Measurements from ENCODE around the gene NTM. TPM values are rescaled to one million over a fixed set of nuclear protein-coding genes. Genes with fewer than 3 reads are reported as not detected.

NTM gene
- total RNA-seq, 3 donors from 2014 or later = 0.66 to 9.0 (median 1.0) TPM

DNA sequence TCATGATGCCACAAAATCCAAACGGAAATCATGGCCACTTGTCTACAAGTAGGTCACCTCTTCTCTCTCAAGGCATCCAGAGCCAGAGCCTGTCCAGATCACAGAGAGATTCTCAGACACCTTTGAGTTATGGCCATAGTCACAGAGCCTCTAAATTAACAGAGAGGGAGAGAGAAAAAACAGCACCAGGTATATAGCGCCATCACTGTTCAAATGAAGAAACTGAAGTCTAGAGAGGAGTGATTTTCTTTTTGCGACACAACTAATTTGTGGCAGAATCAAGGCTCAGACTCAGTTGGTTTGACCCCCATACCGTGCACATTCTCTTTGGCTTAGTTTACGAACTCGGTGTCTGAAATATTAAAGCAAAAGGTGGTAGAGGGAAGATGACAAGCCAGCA is 512.9 kb downstream of the NTM start:
- no peak overlapping the region for H3K27ac ChIP-seq
- H3K27me3 ChIP-seq = no peaks in the 10 kb centered on the region
- no peaks in the 10 kb centered on the region for H3K9me3 ChIP-seq
- TF ChIP-seq, protein P1, sequence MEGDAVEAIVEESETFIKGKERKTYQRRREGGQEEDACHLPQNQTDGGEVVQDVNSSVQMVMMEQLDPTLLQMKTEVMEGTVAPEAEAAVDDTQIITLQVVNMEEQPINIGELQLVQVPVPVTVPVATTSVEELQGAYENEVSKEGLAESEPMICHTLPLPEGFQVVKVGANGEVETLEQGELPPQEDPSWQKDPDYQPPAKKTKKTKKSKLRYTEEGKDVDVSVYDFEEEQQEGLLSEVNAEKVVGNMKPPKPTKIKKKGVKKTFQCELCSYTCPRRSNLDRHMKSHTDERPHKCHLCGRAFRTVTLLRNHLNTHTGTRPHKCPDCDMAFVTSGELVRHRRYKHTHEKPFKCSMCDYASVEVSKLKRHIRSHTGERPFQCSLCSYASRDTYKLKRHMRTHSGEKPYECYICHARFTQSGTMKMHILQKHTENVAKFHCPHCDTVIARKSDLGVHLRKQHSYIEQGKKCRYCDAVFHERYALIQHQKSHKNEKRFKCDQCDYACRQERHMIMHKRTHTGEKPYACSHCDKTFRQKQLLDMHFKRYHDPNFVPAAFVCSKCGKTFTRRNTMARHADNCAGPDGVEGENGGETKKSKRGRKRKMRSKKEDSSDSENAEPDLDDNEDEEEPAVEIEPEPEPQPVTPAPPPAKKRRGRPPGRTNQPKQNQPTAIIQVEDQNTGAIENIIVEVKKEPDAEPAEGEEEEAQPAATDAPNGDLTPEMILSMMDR (IDR thresholded peaks at IDR 0.05) = no peak
- no peak for TF ChIP-seq POLR2AphosphoS5 (IDR thresholded peaks at IDR 0.05)
- TF ChIP-seq POLR2A (IDR thresholded peaks at IDR 0.05) = no peak
- intact Hi-C loops (cut with DNase I; ENCODE audit: low total_unique reads) = no loop called here
- no peaks in the 10 kb centered on the region for H3K36me3 ChIP-seq
- no peaks in the 10 kb centered on the region for H3K4me1 ChIP-seq
- no peak overlapping the region for H3K4me3 ChIP-seq
- DNase-seq (ENCODE audit: low spot score in 2 of 2) = no peak

DNA sequence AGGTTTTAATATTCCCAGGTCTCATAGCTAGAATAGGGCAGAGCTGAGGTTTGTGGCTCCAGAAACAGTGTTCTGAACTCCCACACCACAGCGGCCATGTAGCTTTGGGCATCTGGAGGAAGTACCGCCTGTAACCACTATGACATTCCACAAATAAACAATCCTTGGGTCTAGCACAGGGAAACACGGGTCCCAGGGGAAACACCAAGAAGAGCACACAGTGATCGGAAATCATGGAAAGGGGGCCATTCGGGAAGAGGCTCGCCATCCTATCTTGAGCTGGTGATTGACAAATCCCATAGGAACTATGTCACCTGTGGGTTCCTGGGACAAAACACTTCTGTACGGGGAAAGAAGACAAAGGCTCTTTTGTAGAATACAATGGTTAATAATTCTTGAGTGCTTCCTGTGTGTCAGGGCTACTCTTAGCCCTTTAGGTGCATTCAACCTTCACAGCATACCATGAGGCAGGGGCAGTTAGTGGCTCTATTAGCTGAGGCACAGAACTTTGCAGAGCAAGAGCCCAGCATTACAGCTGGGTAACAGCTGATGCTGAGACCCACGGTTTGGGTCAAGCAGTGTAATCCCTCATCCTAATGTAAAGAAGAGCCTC is 514.2 kb downstream of the NTM start:
- DNase-seq (ENCODE audit: low spot score in 2 of 2) = no peak
- intact Hi-C loops (cut with DNase I; ENCODE audit: low total_unique reads) = no loop called here

DNA sequence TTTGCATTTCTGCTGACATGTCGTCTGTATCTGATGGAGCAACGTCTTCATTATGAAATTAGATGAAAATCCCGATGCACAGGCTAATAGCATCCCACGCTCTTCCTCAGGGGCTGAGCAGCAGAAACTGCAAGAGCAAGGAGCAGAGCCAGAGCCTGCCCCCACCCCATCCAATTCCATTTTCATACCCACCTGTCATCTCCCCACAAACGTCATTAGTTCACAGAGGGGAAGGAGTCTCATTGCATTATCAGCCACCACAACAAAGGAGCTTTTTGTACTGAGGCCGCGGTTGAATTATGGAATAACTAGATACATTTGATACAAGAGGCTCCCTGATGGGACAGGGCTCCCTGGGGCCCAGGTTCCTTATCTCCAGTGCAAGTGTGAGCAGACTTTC is 515.0 kb downstream of the NTM start:
- Histone ChIP-seq H3K27ac (no peak overlapping the region), H3K4me1 (no peaks in the 10 kb centered on the region), H3K9me3 (no peaks in the 10 kb centered on the region), H3K27me3 (no peaks in the 10 kb centered on the region), H3K36me3 (no peaks in the 10 kb centered on the region), H3K4me3 (no peak overlapping the region)
- TF ChIP-seq, protein P1 (IDR thresholded peaks at IDR 0.05) = no peak
- TF ChIP-seq POLR2A (IDR thresholded peaks at IDR 0.05) = no peak
- no peak for TF ChIP-seq POLR2AphosphoS5 (IDR thresholded peaks at IDR 0.05)
- DNase-seq (ENCODE audit: low spot score in 2 of 2) = no peak
- intact Hi-C loops (cut with DNase I; ENCODE audit: low total_unique reads) = no loop called here

More for the DNA sequence above, 514.2 kb downstream of the NTM start:
- Histone ChIP-seq H3K9me3 (no peaks in the 10 kb centered on the region), H3K4me3 (no peak overlapping the region), H3K27me3 (no peaks in the 10 kb centered on the region), H3K27ac (no peak overlapping the region), H3K4me1 (no peaks in the 10 kb centered on the region), H3K36me3 (no peaks in the 10 kb centered on the region)
- TF ChIP-seq, protein P1 (IDR thresholded peaks at IDR 0.05) = no peak
- TF ChIP-seq POLR2AphosphoS5 (IDR thresholded peaks at IDR 0.05) = no peak
- TF ChIP-seq POLR2A (IDR thresholded peaks at IDR 0.05) = no peak

DNA sequence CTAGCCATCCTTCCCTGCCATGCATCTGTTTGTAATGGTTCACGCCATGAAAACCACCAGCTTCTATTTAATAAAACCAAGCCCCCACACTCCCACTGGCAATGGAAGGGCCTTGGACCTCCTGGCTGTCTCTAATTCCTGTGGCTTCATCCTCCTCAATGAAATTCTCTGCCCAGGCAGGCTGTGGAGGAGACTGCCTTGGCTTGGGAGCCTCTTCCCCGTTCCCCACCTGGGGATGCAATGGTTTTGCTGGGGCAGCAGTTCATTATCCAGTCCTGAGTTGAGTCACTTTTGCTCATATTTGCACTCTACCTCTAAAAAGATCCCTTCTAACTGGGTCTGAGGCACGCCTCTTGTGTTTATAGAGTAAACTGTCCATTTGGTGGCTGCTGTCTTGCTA is 515.8 kb downstream of the NTM start:
- no peaks in the 10 kb centered on the region for H3K27me3 ChIP-seq
- DNase-seq (ENCODE audit: low spot score in 2 of 2) = no peak
- H3K9me3 ChIP-seq = no peaks in the 10 kb centered on the region
- no peaks in the 10 kb centered on the region for H3K36me3 ChIP-seq
- H3K4me3 ChIP-seq = no peak overlapping the region
- intact Hi-C loops (cut with DNase I; ENCODE audit: low total_unique reads) = no loop called here
- TF ChIP-seq, protein P1 (IDR thresholded peaks at IDR 0.05) = no peak
- TF ChIP-seq POLR2AphosphoS5 (IDR thresholded peaks at IDR 0.05) = no peak
- TF ChIP-seq POLR2A (IDR thresholded peaks at IDR 0.05) = no peak
- no peaks in the 10 kb centered on the region for H3K4me1 ChIP-seq
- H3K27ac ChIP-seq = no peak overlapping the region

DNA sequence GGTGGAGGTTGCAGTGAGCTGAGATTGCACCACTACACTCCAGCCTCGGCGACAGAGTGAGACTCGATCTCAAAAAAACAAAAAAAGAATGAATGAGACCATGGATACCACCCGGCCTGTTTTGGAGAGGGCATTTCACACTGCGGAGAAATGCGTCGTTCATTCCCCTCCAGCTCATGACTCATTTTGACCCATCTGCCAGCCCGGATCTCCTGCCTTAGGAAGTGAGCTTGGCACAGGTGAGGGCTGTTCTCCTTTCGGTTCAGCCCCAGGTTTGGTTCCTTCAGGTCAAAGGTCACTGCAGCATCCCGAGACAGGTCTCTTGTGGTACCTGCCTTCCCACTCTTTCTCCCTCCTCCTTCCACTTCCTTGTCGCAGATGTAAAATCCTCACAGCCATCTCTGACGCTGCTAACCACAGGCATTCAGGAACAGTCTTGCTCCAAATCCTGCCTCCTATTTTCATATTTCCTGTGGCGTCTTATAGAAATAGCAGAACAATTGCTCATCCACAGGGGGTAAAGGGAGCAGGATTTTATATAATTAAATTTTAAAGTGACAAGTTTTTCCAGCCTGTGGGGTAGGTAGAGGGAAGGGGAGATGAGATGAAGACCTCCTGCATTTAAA is 517.9 kb downstream of the NTM start:
- H3K9me3 ChIP-seq = no peaks in the 10 kb centered on the region
- TF ChIP-seq, protein P1 (IDR thresholded peaks at IDR 0.05) = no peak
- TF ChIP-seq POLR2A (IDR thresholded peaks at IDR 0.05) = no peak
- no peak for TF ChIP-seq POLR2AphosphoS5 (IDR thresholded peaks at IDR 0.05)
- H3K27ac ChIP-seq = peak overlapping the region in 1 of 2 donors; percentile 4
- no peaks in the 10 kb centered on the region for H3K4me1 ChIP-seq
- H3K4me3 ChIP-seq = no peak overlapping the region
- no peaks in the 10 kb centered on the region for H3K36me3 ChIP-seq
- peak in 1 of 2 donors; percentile 47 for DNase-seq (ENCODE audit: low spot score in 2 of 2)
- no peaks in the 10 kb centered on the region for H3K27me3 ChIP-seq
- intact Hi-C loops (cut with DNase I; ENCODE audit: low total_unique reads) = no loop called here

Data from breast epithelium (tissue), 4 donors.